Neural progenitor cell (in vitro differentiated cells): ENCODE results near the gene MARCHF3.

Source experiments
- CTCF ChIP-seq: fragments of 200-600 bp; sonication (generic); IDR thresholded peaks from 2 replicates; pipeline ENCODE4 v1.5.1; 2017; ENCODE audit warnings: antibody characterized with exemption, mild to moderate bottlenecking
- EZH2 ChIP-seq: fragments of 200-600 bp; sonication (generic); IDR thresholded peaks from 2 replicates; pipeline ENCODE4 v1.6.1; 2017; ENCODE audit warnings: antibody characterized with exemption, mild to moderate bottlenecking, moderate library complexity
- EZH2phosphoT487 ChIP-seq: fragments of 200-600 bp; sonication (generic); IDR thresholded peaks from 2 replicates; pipeline ENCODE4 v1.6.1; 2017; ENCODE audit warnings: antibody characterized with exemption

GRCh38 chr5:126959188-126959587 lies 71.2 kb downstream of the MARCHF3 start:
- TF ChIP-seq CTCF (no peak), EZH2 (no peak), EZH2phosphoT487 (no peak)
